ENCODE data around the gene KCNT1. TPM values are rescaled to one million over a fixed set of nuclear protein-coding genes. Genes with fewer than 3 reads are reported as not detected.

KCNT1 gene
- polyA plus RNA-seq, 1 donor (not counting 4 experiments of a cell fraction or from before 2014, with no cell fraction given): not detected

GRCh38 chr9:135775911-135776310, 73.9 kb downstream of the KCNT1 start:
- FAIRE-seq: no peak
- DNase-seq (ENCODE audit: low read depth, low spot score): no peak
- Histone ChIP-seq H3K4me1 (ENCODE audit: control insufficient read depth, extremely low read depth, insufficient read depth, low read length) (no peaks in the 10 kb centered on the region), H3K4me2 (ENCODE audit: control insufficient read depth, extremely low read depth, insufficient read depth, low read depth, low read length) (no peak overlapping the region), H3K27me3 (ENCODE audit: control insufficient read depth, extremely low read depth, insufficient read depth, low read length) (no peaks in the 10 kb centered on the region), H3K9me1 (ENCODE audit: control insufficient read depth, extremely low read depth, insufficient read depth, low read length) (no peaks in the 10 kb centered on the region), H4K20me1 (ENCODE audit: control insufficient read depth, extremely low read depth, insufficient read depth, low read length) (no peaks in the 10 kb centered on the region), H3K27ac (ENCODE audit: control insufficient read depth, insufficient read depth, low read length) (no peak overlapping the region), H3K79me2 (ENCODE audit: control insufficient read depth, insufficient read depth, low read length) (no peaks in the 10 kb centered on the region), H2AFZ (ENCODE audit: control insufficient read depth, low read length) (no peak overlapping the region), H3K4me3 (ENCODE audit: control insufficient read depth in 2 of 3, extremely low read depth in 1 of 3, insufficient read depth in 2 of 3, low read depth in 1 of 3, low read length in 3 of 3) (no peak overlapping the region), H3K9ac (ENCODE audit: control insufficient read depth, extremely low read depth, insufficient read depth, low read length) (no peak overlapping the region), H3K9me3 (ENCODE audit: control insufficient read depth, low read depth, low read length) (no peaks in the 10 kb centered on the region), H3K36me3 (ENCODE audit: control insufficient read depth in 2 of 2, extremely low read depth in 1 of 2, insufficient read depth in 2 of 2, low read length in 2 of 2) (no peaks in the 10 kb centered on the region)
- dilution Hi-C loops (cut with MboI; ENCODE audit: extremely low pct_ligation_motif_present, low sequenced_read_pairs): no loop called here
- no peak for TF ChIP-seq EZH2 (IDR thresholded peaks at IDR 0.05; ENCODE audit: low read length)
- TF ChIP-seq, protein P1, sequence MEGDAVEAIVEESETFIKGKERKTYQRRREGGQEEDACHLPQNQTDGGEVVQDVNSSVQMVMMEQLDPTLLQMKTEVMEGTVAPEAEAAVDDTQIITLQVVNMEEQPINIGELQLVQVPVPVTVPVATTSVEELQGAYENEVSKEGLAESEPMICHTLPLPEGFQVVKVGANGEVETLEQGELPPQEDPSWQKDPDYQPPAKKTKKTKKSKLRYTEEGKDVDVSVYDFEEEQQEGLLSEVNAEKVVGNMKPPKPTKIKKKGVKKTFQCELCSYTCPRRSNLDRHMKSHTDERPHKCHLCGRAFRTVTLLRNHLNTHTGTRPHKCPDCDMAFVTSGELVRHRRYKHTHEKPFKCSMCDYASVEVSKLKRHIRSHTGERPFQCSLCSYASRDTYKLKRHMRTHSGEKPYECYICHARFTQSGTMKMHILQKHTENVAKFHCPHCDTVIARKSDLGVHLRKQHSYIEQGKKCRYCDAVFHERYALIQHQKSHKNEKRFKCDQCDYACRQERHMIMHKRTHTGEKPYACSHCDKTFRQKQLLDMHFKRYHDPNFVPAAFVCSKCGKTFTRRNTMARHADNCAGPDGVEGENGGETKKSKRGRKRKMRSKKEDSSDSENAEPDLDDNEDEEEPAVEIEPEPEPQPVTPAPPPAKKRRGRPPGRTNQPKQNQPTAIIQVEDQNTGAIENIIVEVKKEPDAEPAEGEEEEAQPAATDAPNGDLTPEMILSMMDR (optimal IDR thresholded peaks at IDR 0.05 in 1 of 3, IDR thresholded peaks at IDR 0.05 in 1 of 3, conservative IDR thresholded peaks at IDR 0.05 in 1 of 3; ENCODE audit: extremely low read depth in 1 of 3, insufficient read depth in 2 of 3, low read length in 3 of 3): no peak

- no peak overlapping the region for H3K4me3 ChIP-seq (ENCODE audit: control insufficient read depth in 2 of 3, extremely low read depth in 1 of 3, insufficient read depth in 2 of 3, low read depth in 1 of 3, low read length in 3 of 3)
- FAIRE-seq (no peak), DNase-seq (ENCODE audit: low read depth, low spot score) (no peak)
- dilution Hi-C loops (cut with MboI; ENCODE audit: extremely low pct_ligation_motif_present, low sequenced_read_pairs): no loop called here
- H3K27me3 ChIP-seq (ENCODE audit: control insufficient read depth, extremely low read depth, insufficient read depth, low read length): no peaks in the 10 kb centered on the region
- H4K20me1 ChIP-seq (ENCODE audit: control insufficient read depth, extremely low read depth, insufficient read depth, low read length): no peaks in the 10 kb centered on the region
- no peak for TF ChIP-seq EZH2 (IDR thresholded peaks at IDR 0.05; ENCODE audit: low read length)
- TF ChIP-seq, protein P1 (optimal IDR thresholded peaks at IDR 0.05 in 1 of 3, IDR thresholded peaks at IDR 0.05 in 1 of 3, conservative IDR thresholded peaks at IDR 0.05 in 1 of 3; ENCODE audit: extremely low read depth in 1 of 3, insufficient read depth in 2 of 3, low read length in 3 of 3): no peak
- H2AFZ ChIP-seq (ENCODE audit: control insufficient read depth, low read length): no peak overlapping the region
- H3K9me1 ChIP-seq (ENCODE audit: control insufficient read depth, extremely low read depth, insufficient read depth, low read length): no peaks in the 10 kb centered on the region
- H3K27ac ChIP-seq (ENCODE audit: control insufficient read depth, insufficient read depth, low read length): no peak overlapping the region
- no peaks in the 10 kb centered on the region for H3K36me3 ChIP-seq (ENCODE audit: control insufficient read depth in 2 of 2, extremely low read depth in 1 of 2, insufficient read depth in 2 of 2, low read length in 2 of 2)
- H3K9ac ChIP-seq (ENCODE audit: control insufficient read depth, extremely low read depth, insufficient read depth, low read length): no peak overlapping the region
- H3K79me2 ChIP-seq (ENCODE audit: control insufficient read depth, insufficient read depth, low read length): no peaks in the 10 kb centered on the region
- H3K9me3 ChIP-seq (ENCODE audit: control insufficient read depth, low read depth, low read length): no peaks in the 10 kb centered on the region
- H3K4me2 ChIP-seq (ENCODE audit: control insufficient read depth, extremely low read depth, insufficient read depth, low read depth, low read length): no peak overlapping the region
- H3K4me1 ChIP-seq (ENCODE audit: control insufficient read depth, extremely low read depth, insufficient read depth, low read length): no peaks in the 10 kb centered on the region
These were observed 75.1 kb downstream of the KCNT1 start for GRCh38 chr9:135776893-135777622.

Data from keratinocyte (primary cell).